ENCODE results near the gene UBE2V1.

- TF ChIP-seq CTCF (IDR thresholded peaks at IDR 0.05) (no peak), POLR2AphosphoS5 (IDR thresholded peaks at IDR 0.05) (no peak), POLR2A (IDR thresholded peaks at IDR 0.05) (no peak)
Observed at GRCh38 chr20:50049442-50050026, 63.4 kb downstream of the UBE2V1 start.
